ENCODE results near the gene HES7.
A peak's percentile ranks its signal among the peaks of the same experiment; 100 is the strongest.

The HES7 gene

GRCh38 chr17:8153031-8153451 lies 29.1 kb upstream of the HES7 start:
- Mint-ChIP-seq H3K27me3 (no peaks in the 10 kb centered on the region), H3K4me1 (peaks cover 14% of the 10 kb centered on the region), H3K9me3 (no peaks in the 10 kb centered on the region), H3K4me3 (no peak overlapping the region), H3K36me3 (ENCODE audit: insufficient read depth) (peaks cover 74% of the 10 kb centered on the region), H3K27ac (ENCODE audit: low read depth) (no peak overlapping the region)
- DNase-seq (ENCODE audit: low spot score in 2 of 2) (no peak), ATAC-seq (replicated peaks; ENCODE audit: extremely low read depth, poor library complexity, severe bottlenecking) (no peak)

- DNase-seq (ENCODE audit: low spot score in 2 of 2) (peak; percentile 67 to 74), ATAC-seq (replicated peaks; ENCODE audit: extremely low read depth, poor library complexity, severe bottlenecking) (no peak)
- Mint-ChIP-seq H3K36me3 (ENCODE audit: insufficient read depth) (peaks cover 80% of the 10 kb centered on the region), H3K4me1 (peaks cover 19% of the 10 kb centered on the region), H3K27ac (ENCODE audit: low read depth) (no peak within 1 kb of the TSS), H3K4me3 (no peak within 1 kb of the TSS), H3K27me3 (no peaks in the 10 kb centered on the region), H3K9me3 (no peaks in the 10 kb centered on the region)
Observed at GRCh38 chr17:8152112-8152775, 28.3 kb upstream of the HES7 start, which contains the start of gene PER1. TSS of gene PER1 (minus strand) at chr17:8152404. CDS start at chr17:8150706, 1,698 bp downstream.

- no peak overlapping the region for H3K4me3 Mint-ChIP-seq
- DNase-seq (ENCODE audit: low spot score in 2 of 2) (no peak), ATAC-seq (replicated peaks; ENCODE audit: extremely low read depth, poor library complexity, severe bottlenecking) (no peak)
- H3K27me3 Mint-ChIP-seq: no peaks in the 10 kb centered on the region
- peaks cover 86% of the 10 kb centered on the region for H3K36me3 Mint-ChIP-seq (ENCODE audit: insufficient read depth)
- no peak overlapping the region for H3K27ac Mint-ChIP-seq (ENCODE audit: low read depth)
- H3K4me1 Mint-ChIP-seq: peaks cover 24% of the 10 kb centered on the region
- H3K9me3 Mint-ChIP-seq: no peaks in the 10 kb centered on the region
Observed at GRCh38 chr17:8151641-8152111, 27.8 kb upstream of the HES7 start.

- Mint-ChIP-seq H3K27ac (ENCODE audit: low read depth) (no peak overlapping the region), H3K36me3 (ENCODE audit: insufficient read depth) (peaks cover 91% of the 10 kb centered on the region), H3K9me3 (no peaks in the 10 kb centered on the region), H3K4me1 (peaks cover 28% of the 10 kb centered on the region), H3K4me3 (no peak overlapping the region), H3K27me3 (no peaks in the 10 kb centered on the region)
- peak; percentile 35 for ATAC-seq (replicated peaks; ENCODE audit: extremely low read depth, poor library complexity, severe bottlenecking)
- DNase-seq (ENCODE audit: low spot score in 2 of 2): peak; percentile 83 to 90
Observed at GRCh38 chr17:8151120-8151640, 27.3 kb upstream of the HES7 start.

GRCh38 chr17:8150194-8151119 lies 26.6 kb upstream of the HES7 start:
- H3K4me3 Mint-ChIP-seq: no peak overlapping the region
- no peaks in the 10 kb centered on the region for H3K9me3 Mint-ChIP-seq
- peaks cover 32% of the 10 kb centered on the region for H3K4me1 Mint-ChIP-seq
- peaks cover 96% of the 10 kb centered on the region for H3K36me3 Mint-ChIP-seq (ENCODE audit: insufficient read depth)
- ATAC-seq (replicated peaks; ENCODE audit: extremely low read depth, poor library complexity, severe bottlenecking) (no peak), DNase-seq (ENCODE audit: low spot score in 2 of 2) (no peak)
- no peak overlapping the region for H3K27ac Mint-ChIP-seq (ENCODE audit: low read depth)
- no peaks in the 10 kb centered on the region for H3K27me3 Mint-ChIP-seq

- Mint-ChIP-seq H3K4me1 (peaks cover 32% of the 10 kb centered on the region), H3K36me3 (ENCODE audit: insufficient read depth) (peaks cover 95% of the 10 kb centered on the region), H3K9me3 (no peaks in the 10 kb centered on the region), H3K27ac (ENCODE audit: low read depth) (no peak overlapping the region), H3K27me3 (no peaks in the 10 kb centered on the region), H3K4me3 (no peak overlapping the region)
- DNase-seq (ENCODE audit: low spot score in 2 of 2) (no peak), ATAC-seq (replicated peaks; ENCODE audit: extremely low read depth, poor library complexity, severe bottlenecking) (no peak)
Observed at GRCh38 chr17:8149419-8150193, 25.7 kb upstream of the HES7 start.

GRCh38 chr17:8148560-8148959 lies 24.7 kb upstream of the HES7 start:
- Mint-ChIP-seq H3K36me3 (ENCODE audit: insufficient read depth) (peaks cover 97% of the 10 kb centered on the region), H3K9me3 (no peaks in the 10 kb centered on the region), H3K27ac (ENCODE audit: low read depth) (no peak overlapping the region), H3K27me3 (no peaks in the 10 kb centered on the region), H3K4me1 (peaks cover 32% of the 10 kb centered on the region), H3K4me3 (peak overlapping the region; percentile 64)
- DNase-seq (ENCODE audit: low spot score in 2 of 2) (no peak), ATAC-seq (replicated peaks; ENCODE audit: extremely low read depth, poor library complexity, severe bottlenecking) (no peak)

GRCh38 chr17:8147805-8148404 lies 24.0 kb upstream of the HES7 start:
- peak overlapping the region; percentile 64 for H3K4me3 Mint-ChIP-seq
- H3K4me1 Mint-ChIP-seq: peaks cover 32% of the 10 kb centered on the region
- no peak for DNase-seq (ENCODE audit: low spot score in 2 of 2)
- H3K36me3 Mint-ChIP-seq (ENCODE audit: insufficient read depth): peaks cover 97% of the 10 kb centered on the region
- H3K27me3 Mint-ChIP-seq: no peaks in the 10 kb centered on the region
- H3K27ac Mint-ChIP-seq (ENCODE audit: low read depth): peak overlapping the region; percentile 88
- H3K9me3 Mint-ChIP-seq: no peaks in the 10 kb centered on the region
- ATAC-seq (replicated peaks; ENCODE audit: extremely low read depth, poor library complexity, severe bottlenecking): no peak

GRCh38 chr17:8147141-8147804 lies 23.4 kb upstream of the HES7 start:
- Mint-ChIP-seq H3K4me3 (peak overlapping the region; percentile 64), H3K27me3 (no peaks in the 10 kb centered on the region), H3K9me3 (no peaks in the 10 kb centered on the region), H3K4me1 (peaks cover 28% of the 10 kb centered on the region), H3K27ac (ENCODE audit: low read depth) (peak overlapping the region; percentile 88), H3K36me3 (ENCODE audit: insufficient read depth) (peaks cover 97% of the 10 kb centered on the region)
- DNase-seq (ENCODE audit: low spot score in 2 of 2) (no peak), ATAC-seq (replicated peaks; ENCODE audit: extremely low read depth, poor library complexity, severe bottlenecking) (no peak)

GRCh38 chr17:8146381-8147140 lies 22.7 kb upstream of the HES7 start:
- ATAC-seq (replicated peaks; ENCODE audit: extremely low read depth, poor library complexity, severe bottlenecking) (no peak), DNase-seq (ENCODE audit: low spot score in 2 of 2) (no peak)
- H3K27ac Mint-ChIP-seq (ENCODE audit: low read depth): peak overlapping the region; percentile 88
- peak overlapping the region; percentile 64 for H3K4me3 Mint-ChIP-seq
- H3K9me3 Mint-ChIP-seq: no peaks in the 10 kb centered on the region
- H3K4me1 Mint-ChIP-seq: peaks cover 21% of the 10 kb centered on the region
- H3K36me3 Mint-ChIP-seq (ENCODE audit: insufficient read depth): peaks cover 94% of the 10 kb centered on the region
- no peaks in the 10 kb centered on the region for H3K27me3 Mint-ChIP-seq

- Mint-ChIP-seq H3K4me3 (peak overlapping the region; percentile 64), H3K9me3 (no peaks in the 10 kb centered on the region), H3K4me1 (peaks cover 18% of the 10 kb centered on the region), H3K36me3 (ENCODE audit: insufficient read depth) (peaks cover 94% of the 10 kb centered on the region), H3K27me3 (no peaks in the 10 kb centered on the region), H3K27ac (ENCODE audit: low read depth) (peak overlapping the region; percentile 88)
- no peak for ATAC-seq (replicated peaks; ENCODE audit: extremely low read depth, poor library complexity, severe bottlenecking)
- no peak for DNase-seq (ENCODE audit: low spot score in 2 of 2)
Observed at GRCh38 chr17:8145811-8146210, 21.9 kb upstream of the HES7 start.
